Effector CD4-positive, alpha-beta T cell (primary cell): ENCODE measurements around the gene IST1.

Experiments used
- DNase-seq: peaks from one replicate; pipeline ENCODE4 v3.0.0-alpha.2; 2020

The IST1 gene

DNA sequence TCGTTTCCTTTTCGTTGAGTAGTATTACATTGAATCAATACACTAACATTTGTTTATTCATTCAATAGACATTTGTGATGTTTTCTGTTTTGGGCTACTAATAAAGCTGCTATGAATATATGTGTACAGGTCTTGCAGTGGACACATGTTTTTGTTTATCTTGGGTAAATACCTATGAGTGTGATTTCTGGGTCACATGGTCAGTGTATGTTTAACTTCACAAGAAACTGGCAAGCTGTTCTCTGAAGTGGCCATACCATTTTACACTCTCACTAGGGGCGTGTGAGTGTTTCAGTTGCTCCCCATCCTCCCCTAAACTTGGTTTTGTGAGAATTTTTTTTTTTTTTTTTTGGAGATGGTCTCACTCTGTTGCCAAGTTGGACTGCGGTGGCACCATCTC, 69.9 kb downstream of the IST1 start:
- DNase-seq: no peak

DNA sequence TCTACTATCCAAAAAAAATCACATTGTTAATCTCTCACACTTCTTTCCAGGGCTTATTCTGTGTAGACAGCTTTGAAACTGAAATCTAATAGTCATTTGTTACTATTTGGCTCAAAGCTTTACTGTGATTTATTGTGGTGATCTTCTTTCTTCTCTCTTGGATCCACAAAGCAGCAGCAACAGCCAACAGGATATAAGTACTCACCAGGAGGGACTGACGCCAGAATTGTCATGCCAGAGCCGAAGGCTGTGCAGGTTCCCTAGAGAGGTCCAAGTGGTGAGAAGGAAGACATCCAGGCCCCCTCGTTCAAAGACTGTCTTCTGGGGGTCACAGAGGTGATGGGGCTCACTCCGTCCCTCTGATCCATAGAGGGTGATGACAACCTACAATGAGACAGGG, 71.6 kb downstream of the IST1 start:
- DNase-seq: no peak

GRCh38 chr16:71969353-71969752, 74.0 kb downstream of the IST1 start:
- DNase-seq: no peak

DNA sequence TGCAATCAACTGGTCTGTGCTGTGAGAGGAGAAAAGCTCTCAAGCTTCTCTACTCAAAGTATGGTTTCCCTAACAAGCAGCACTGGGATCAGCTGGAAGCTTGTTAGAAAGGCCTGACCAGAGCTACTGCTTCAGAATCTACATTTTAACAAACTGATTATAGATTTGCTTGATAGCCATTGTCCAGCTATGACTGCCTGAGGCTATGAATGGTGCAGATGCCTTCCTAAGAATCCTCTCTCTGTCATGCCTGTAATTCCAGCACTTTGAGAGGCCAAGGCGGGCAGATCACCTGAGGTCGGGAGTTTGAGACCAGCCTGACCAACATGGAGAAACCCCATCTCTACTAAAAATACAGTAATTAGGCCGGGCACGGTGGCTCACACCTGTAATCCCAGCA, 76.2 kb downstream of the IST1 start:
- DNase-seq: no peak

- DNase-seq: no peak
These were observed 77.0 kb downstream of the IST1 start for GRCh38 chr16:71972356-71972755.

DNA sequence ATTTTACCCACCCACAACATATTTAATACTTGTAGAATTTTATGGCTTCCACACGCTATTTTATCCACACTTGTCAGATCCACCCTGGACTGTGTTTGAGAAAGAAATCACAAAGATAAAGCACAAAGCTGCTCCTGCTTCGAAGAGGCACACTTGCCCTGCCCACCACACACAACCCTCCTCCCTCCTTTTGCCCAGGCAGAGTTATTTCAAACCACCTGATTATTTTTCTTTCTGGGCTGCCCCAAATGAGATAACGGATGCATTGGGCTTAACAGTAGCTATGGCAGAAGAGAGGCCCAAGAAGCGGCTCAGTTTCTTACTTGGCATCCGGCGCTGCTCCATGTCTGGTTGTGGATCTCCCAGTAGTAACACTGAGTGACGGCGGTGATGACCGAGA, 77.7 kb downstream of the IST1 start:
- no peak for DNase-seq

DNA sequence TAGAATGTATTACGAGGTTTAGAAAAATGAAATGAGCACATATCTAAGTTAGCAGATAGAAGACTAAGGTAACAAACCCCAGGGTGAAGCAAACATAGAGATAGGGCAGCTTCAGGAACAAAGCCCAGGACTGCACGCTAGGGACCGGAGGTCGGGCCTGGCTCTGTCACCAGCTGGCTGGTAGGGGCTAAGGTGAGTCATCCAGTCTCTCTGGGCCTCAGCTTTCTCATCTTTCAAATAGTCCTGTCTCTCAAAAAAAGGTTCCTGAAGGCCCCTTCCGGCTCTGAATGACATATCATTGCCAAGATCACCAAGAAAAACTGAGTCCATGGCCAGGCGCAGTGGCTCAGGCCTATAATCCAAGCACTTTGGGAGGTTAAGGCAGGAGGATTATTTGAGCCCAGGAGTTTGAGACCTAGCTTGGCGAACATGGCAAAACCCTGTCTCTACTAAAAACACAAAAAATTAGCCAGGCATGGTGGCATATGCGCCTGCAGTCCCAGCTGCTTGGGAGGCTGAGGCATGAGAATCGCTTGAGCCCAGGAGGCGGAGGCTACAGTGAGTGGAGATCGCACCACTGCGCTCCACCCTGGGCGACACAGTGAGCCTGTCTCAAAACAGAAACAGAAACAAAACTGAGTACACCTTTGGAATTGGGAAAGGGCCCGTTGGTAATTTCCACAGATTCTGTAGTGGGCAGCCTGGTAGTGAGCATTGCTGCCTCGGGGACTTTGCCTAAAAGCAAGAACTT, 78.9 kb downstream of the IST1 start:
- DNase-seq: no peak
